HG02981 (cell line): ENCODE results near the gene BRMS1.
"Not testable (repeated sequence)": the region's sequence is repeated elsewhere in the genome, so short reads cannot be mapped to it uniquely, and the experiment has no call there.

Source experiments
- ATAC-seq: cut with Tn5 transposase; IDR thresholded peaks from one replicate; pipeline ENCODE4 v1.9.1; 2021; ENCODE audit warnings: mild to moderate bottlenecking, moderate library complexity; ENCODE audit not compliant: unreplicated experiment

BRMS1 gene

GRCh38 chr11:66311965-66312548, 32.8 kb downstream of the BRMS1 start:
- peak; percentile 51 for ATAC-seq

- no peak for ATAC-seq
These were observed 33.4 kb downstream of the BRMS1 start for GRCh38 chr11:66311470-66311964.

GRCh38 chr11:66310803-66311440, 34.0 kb downstream of the BRMS1 start:
- not testable (repeated sequence) for ATAC-seq

- ATAC-seq = no peak
These were observed 34.6 kb downstream of the BRMS1 start for GRCh38 chr11:66310324-66310723.

GRCh38 chr11:66309475-66309874, 35.4 kb downstream of the BRMS1 start:
- no peak for ATAC-seq

- no peak for ATAC-seq
These were observed 42.2 kb downstream of the BRMS1 start for GRCh38 chr11:66302656-66303055.

- no peak for ATAC-seq
These were observed 45.7 kb downstream of the BRMS1 start for GRCh38 chr11:66299186-66299585.

- no peak for ATAC-seq
These were observed 47.3 kb downstream of the BRMS1 start for GRCh38 chr11:66297610-66298009.

- no peak for ATAC-seq
These were observed 50.0 kb downstream of the BRMS1 start for GRCh38 chr11:66294626-66295620.

GRCh38 chr11:66293777-66294625, 50.9 kb downstream of the BRMS1 start:
- ATAC-seq = no peak

- ATAC-seq = no peak
These were observed 51.6 kb downstream of the BRMS1 start for GRCh38 chr11:66293352-66293751.

GRCh38 chr11:66292543-66293332, 52.2 kb downstream of the BRMS1 start:
- no peak for ATAC-seq

GRCh38 chr11:66291706-66292542, 53.0 kb downstream of the BRMS1 start, which contains the start of gene TMEM151A:
Gene TMEM151A, plus strand, starts transcription at chr11:66291894. Its CDS starts 120 bp downstream, at chr11:66292014.
- ATAC-seq = no peak

- no peak for ATAC-seq
These were observed 53.6 kb downstream of the BRMS1 start for GRCh38 chr11:66291303-66291705.

GRCh38 chr11:66290330-66290621, 54.6 kb downstream of the BRMS1 start:
- ATAC-seq = no peak

- peak; percentile 29 for ATAC-seq
These were observed 55.2 kb downstream of the BRMS1 start for GRCh38 chr11:66289548-66290329.

- peak; percentile 88 for ATAC-seq
These were observed 56.0 kb downstream of the BRMS1 start, which contains the start of gene YIF1A for GRCh38 chr11:66288671-66289547. Gene YIF1A, minus strand, starts transcription at chr11:66289143. Its CDS starts 158 bp downstream, at chr11:66288985.
